Gastroesophageal sphincter (tissue), 4 donors: ENCODE data around the gene RASD1. TPM values are rescaled to one million over a fixed set of nuclear protein-coding genes. Genes with fewer than 3 reads are reported as not detected.

Experiments
- ATAC-seq: fragments of 150-250 bp; one replicate; pipeline ENCODE4 v1.9.1; 2016; ENCODE audit warnings: mild to moderate bottlenecking, moderate library complexity
- H3K27ac ChIP-seq, 4 donors: fragments of 200-600 bp; sonication (generic) in 3 of 4; 1 replicate in 3 of 4; 2 replicates in 1 of 4; pipeline ENCODE4 v1.5.1; 2016 to 2019
- H3K27me3 ChIP-seq: fragments of 200-600 bp; sonication (generic); one replicate; pipeline ENCODE4 v1.5.1; 2019
- H3K36me3 ChIP-seq, 2 donors: fragments of 200-600 bp; sonication (generic); one replicate each; pipeline ENCODE4 v1.5.1; 2019; ENCODE audit warnings: control low read depth in 1 of 2
- H3K4me1 ChIP-seq, 3 donors: fragments of 200-600 bp; sonication (generic); 1 replicate in 2 of 3; 2 replicates in 1 of 3; pipeline ENCODE4 v1.5.1; 2016 to 2019; ENCODE audit warnings: control low read depth in 2 of 3
- H3K4me3 ChIP-seq, 2 donors: fragments of 200-600 bp; sonication (generic); one replicate each; pipeline ENCODE4 v1.5.1; 2019; ENCODE audit warnings: mild to moderate bottlenecking in 1 of 2, moderate library complexity in 1 of 2
- H3K9me3 ChIP-seq, 3 donors: fragments of 200-600 bp; sonication (generic); one replicate each; pipeline ENCODE4 v1.5.1; 2017 to 2019; ENCODE audit warnings: control low read depth in 2 of 3
- EP300 ChIP-seq: sonication (generic); formaldehyde crosslinking; IDR thresholded peaks from one replicate; pipeline ENCODE4 v1.6.1; 2017; ENCODE audit warnings: antibody characterized with exemption, mild to moderate bottlenecking
- POLR2A ChIP-seq, 2 donors: fragments of 450-650 bp; IDR thresholded peaks; one replicate each; pipeline ENCODE4 v1.6.1; 2017; ENCODE audit warnings: antibody characterized with exemption in 2 of 2, mild to moderate bottlenecking in 2 of 2, moderate library complexity in 1 of 2
- POLR2AphosphoS5 ChIP-seq: sonication (generic); formaldehyde crosslinking; IDR thresholded peaks from one replicate; pipeline ENCODE4 v1.6.1; 2017; ENCODE audit warnings: antibody characterized with exemption
- WGBS, 2 donors: methylation state at CpG; one replicate each; pipeline ENCODE4 v1.1.5; 2018; ENCODE audit warnings: low coverage in 1 of 2; 5-methylcytosine and 5-hydroxymethylcytosine counted together
- total RNA-seq, 4 donors: library from RNA; depleted of rRNA; stranded (reverse); fragments of >200 nt; gene quantifications; one replicate each; pipeline ENCODE4 v1.1.0, GENCODE V29; 2016
- TF ChIP-seq, protein P1 (sequence below), 4 experiments: fragments of 200-600 bp in 2 of 4; fragments of 450-650 bp in 2 of 4; sonication (generic) in 1 of 4; IDR thresholded peaks; one replicate each; pipeline ENCODE4 v1.5.1; 2017 to 2019; ENCODE audit warnings: antibody characterized with exemption in 4 of 4, mild to moderate bottlenecking in 2 of 4, moderate library complexity in 2 of 4

The RASD1 gene
- total RNA-seq, 4 donors from 2014 or later: 2.6 to 24.6 (median 5.1) TPM

GRCh38 chr17:17497065-17497844 is 1.1 kb upstream of the RASD1 start:
- Histone ChIP-seq H3K4me3 (peak overlapping the region in 1 of 2 donors; percentile 73), H3K27me3 (no peaks in the 10 kb centered on the region), H3K27ac (peak overlapping the region in 3 of 4 donors; percentile 82 to 90 (median 87)), H3K4me1 (peaks cover 0 to 26% (median 15%) of the 10 kb centered on the region in 3 donors), H3K36me3 (peaks cover 0 to 13% of the 10 kb centered on the region in 2 donors), H3K9me3 (no peaks in the 10 kb centered on the region)
- ATAC-seq: no peak
- TF ChIP-seq POLR2A (IDR thresholded peaks at IDR 0.05): no peak
- no peak for TF ChIP-seq POLR2AphosphoS5
- TF ChIP-seq EP300: no peak
- TF ChIP-seq, protein P1, sequence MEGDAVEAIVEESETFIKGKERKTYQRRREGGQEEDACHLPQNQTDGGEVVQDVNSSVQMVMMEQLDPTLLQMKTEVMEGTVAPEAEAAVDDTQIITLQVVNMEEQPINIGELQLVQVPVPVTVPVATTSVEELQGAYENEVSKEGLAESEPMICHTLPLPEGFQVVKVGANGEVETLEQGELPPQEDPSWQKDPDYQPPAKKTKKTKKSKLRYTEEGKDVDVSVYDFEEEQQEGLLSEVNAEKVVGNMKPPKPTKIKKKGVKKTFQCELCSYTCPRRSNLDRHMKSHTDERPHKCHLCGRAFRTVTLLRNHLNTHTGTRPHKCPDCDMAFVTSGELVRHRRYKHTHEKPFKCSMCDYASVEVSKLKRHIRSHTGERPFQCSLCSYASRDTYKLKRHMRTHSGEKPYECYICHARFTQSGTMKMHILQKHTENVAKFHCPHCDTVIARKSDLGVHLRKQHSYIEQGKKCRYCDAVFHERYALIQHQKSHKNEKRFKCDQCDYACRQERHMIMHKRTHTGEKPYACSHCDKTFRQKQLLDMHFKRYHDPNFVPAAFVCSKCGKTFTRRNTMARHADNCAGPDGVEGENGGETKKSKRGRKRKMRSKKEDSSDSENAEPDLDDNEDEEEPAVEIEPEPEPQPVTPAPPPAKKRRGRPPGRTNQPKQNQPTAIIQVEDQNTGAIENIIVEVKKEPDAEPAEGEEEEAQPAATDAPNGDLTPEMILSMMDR (IDR thresholded peaks at IDR 0.05): no peak
- 45 to 67% methylated on average over 1 to 4 of the region's 19 CpGs for WGBS, 2 donors

GRCh38 chr17:17495536-17496188 is 533 bp downstream of the RASD1 start:
- no CpG with 5 or more reads among the region's 65 CpGs for WGBS, 2 donors
- ATAC-seq: no peak
- TF ChIP-seq, protein P1 (IDR thresholded peaks at IDR 0.05): no peak
- TF ChIP-seq EP300: no peak
- TF ChIP-seq POLR2AphosphoS5: no peak
- TF ChIP-seq POLR2A (IDR thresholded peaks at IDR 0.05): no peak
- Histone ChIP-seq H3K27me3 (no peaks in the 10 kb centered on the region), H3K27ac (peak overlapping the region in 3 of 4 donors; percentile 75 to 87 (median 82)), H3K9me3 (no peaks in the 10 kb centered on the region), H3K36me3 (peaks cover 0 to 28% of the 10 kb centered on the region in 2 donors), H3K4me3 (peak overlapping the region; percentile 56 to 73), H3K4me1 (peaks cover 0 to 26% (median 15%) of the 10 kb centered on the region in 3 donors)

DNA sequence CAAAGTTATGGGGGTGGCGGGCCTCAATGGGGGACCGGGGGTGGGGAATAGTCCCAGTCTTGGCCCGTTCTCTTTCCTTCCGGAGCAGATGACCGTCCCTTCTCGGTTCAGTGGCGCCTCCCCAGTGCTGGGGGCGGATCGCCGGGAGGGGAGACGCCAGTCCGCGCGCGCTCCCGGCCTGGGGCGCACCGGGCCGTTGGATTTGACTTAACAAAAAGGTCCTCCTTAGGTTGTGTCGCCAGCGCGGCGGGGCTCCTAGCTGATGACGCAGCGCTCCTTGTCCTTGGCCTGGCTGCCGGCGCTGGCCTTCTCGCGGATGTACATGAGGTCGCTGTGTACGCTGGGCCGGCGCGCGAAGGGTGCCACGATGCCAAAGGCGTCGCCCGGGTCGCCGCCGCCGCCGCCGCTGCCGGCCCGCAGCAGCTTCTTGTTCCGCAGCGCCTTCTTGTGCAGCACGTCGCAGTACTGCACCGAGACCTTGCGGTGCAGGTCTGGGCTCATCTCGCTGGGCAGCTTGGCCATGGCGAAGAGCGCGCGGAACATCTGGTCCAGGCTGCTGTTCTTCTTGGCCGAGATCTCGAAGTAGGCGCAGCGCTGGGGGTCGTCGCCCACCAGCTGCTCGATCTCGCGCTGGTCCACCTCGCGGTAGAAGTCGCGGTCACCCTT is 1.2 kb downstream of the RASD1 start:
- no peak for ATAC-seq
- H3K4me1 ChIP-seq: peaks cover 0 to 26% (median 15%) of the 10 kb centered on the region in 3 donors
- no CpG with 5 or more reads among the region's 71 CpGs for WGBS, 2 donors
- H3K36me3 ChIP-seq: peaks cover 0 to 34% of the 10 kb centered on the region in 2 donors
- no peak for TF ChIP-seq POLR2A (IDR thresholded peaks at IDR 0.05)
- TF ChIP-seq POLR2AphosphoS5: no peak
- TF ChIP-seq, protein P1 (IDR thresholded peaks at IDR 0.05): no peak
- TF ChIP-seq EP300: no peak
- no peaks in the 10 kb centered on the region for H3K9me3 ChIP-seq
- H3K4me3 ChIP-seq: peak overlapping the region; percentile 56 to 73
- H3K27ac ChIP-seq: peak overlapping the region in 3 of 4 donors; percentile 52 to 87 (median 82)
- H3K27me3 ChIP-seq: no peaks in the 10 kb centered on the region

- Histone ChIP-seq H3K27ac (peak overlapping the region in 3 of 4 donors; percentile 52 to 87 (median 82)), H3K36me3 (peaks cover 0 to 34% of the 10 kb centered on the region in 2 donors), H3K4me3 (peak overlapping the region; percentile 56 to 73), H3K9me3 (no peaks in the 10 kb centered on the region), H3K4me1 (peaks cover 0 to 26% (median 15%) of the 10 kb centered on the region in 3 donors), H3K27me3 (no peaks in the 10 kb centered on the region)
- ATAC-seq: no peak
- no peak for TF ChIP-seq POLR2AphosphoS5
- TF ChIP-seq POLR2A (IDR thresholded peaks at IDR 0.05): no peak
- TF ChIP-seq, protein P1 (IDR thresholded peaks at IDR 0.05): no peak
- TF ChIP-seq EP300: no peak
- WGBS, 2 donors: 56 to 75% methylated on average over 3 to 10 of the region's 14 CpGs
Observed at GRCh38 chr17:17494499-17494869, 1.7 kb downstream of the RASD1 start.
